ENCODE results near the gene TSHZ2.

TSHZ2 gene

GRCh38 chr20:53281557-53282117 is 309.5 kb downstream of the TSHZ2 start:
- no peaks in the 10 kb centered on the region for H3K36me3 ChIP-seq (ENCODE audit: control insufficient read depth in 2 of 2, insufficient read depth in 2 of 2, low read length in 2 of 2)
- no peaks in the 10 kb centered on the region for H3K9me3 ChIP-seq (ENCODE audit: control insufficient read depth in 2 of 2, low read length in 2 of 2)
- peaks cover 0 to 2% of the 10 kb centered on the region in 2 donors for H3K27me3 ChIP-seq (ENCODE audit: control insufficient read depth in 1 of 2, insufficient read depth in 2 of 2, low read length in 2 of 2)
- no peak overlapping the region for H3K27ac ChIP-seq (ENCODE audit: low read length)
- no peak overlapping the region for H3K9ac ChIP-seq (ENCODE audit: low read length in 2 of 2)
- H3K4me3 ChIP-seq (ENCODE audit: low read length in 2 of 2) = no peak overlapping the region
- no peaks in the 10 kb centered on the region for H3K4me1 ChIP-seq (ENCODE audit: control insufficient read depth, insufficient read depth, low read length)

GRCh38 chr20:53282217-53282955 is 310.2 kb downstream of the TSHZ2 start:
- no peaks in the 10 kb centered on the region for H3K9me3 ChIP-seq (ENCODE audit: control insufficient read depth in 2 of 2, low read length in 2 of 2)
- H3K4me1 ChIP-seq (ENCODE audit: control insufficient read depth, insufficient read depth, low read length) = peaks cover 2% of the 10 kb centered on the region
- H3K27ac ChIP-seq (ENCODE audit: low read length) = no peak overlapping the region

GRCh38 chr20:53283011-53283410 is 310.9 kb downstream of the TSHZ2 start:
- H3K9ac ChIP-seq (ENCODE audit: low read length in 2 of 2) = no peak overlapping the region
- H3K27me3 ChIP-seq (ENCODE audit: control insufficient read depth in 1 of 2, insufficient read depth in 2 of 2, low read length in 2 of 2) = peaks cover 0 to 2% of the 10 kb centered on the region in 2 donors
- no peaks in the 10 kb centered on the region for H3K36me3 ChIP-seq (ENCODE audit: control insufficient read depth in 2 of 2, insufficient read depth in 2 of 2, low read length in 2 of 2)
- H3K4me3 ChIP-seq (ENCODE audit: low read length in 2 of 2) = no peak overlapping the region
- H3K27ac ChIP-seq (ENCODE audit: low read length) = no peak overlapping the region
- H3K4me1 ChIP-seq (ENCODE audit: control insufficient read depth, insufficient read depth, low read length) = peaks cover 3% of the 10 kb centered on the region
- H3K9me3 ChIP-seq (ENCODE audit: control insufficient read depth in 2 of 2, low read length in 2 of 2) = no peaks in the 10 kb centered on the region

More at GRCh38 chr20:53282217-53282955, 310.2 kb downstream of the TSHZ2 start:
- Histone ChIP-seq H3K36me3 (ENCODE audit: control insufficient read depth in 2 of 2, insufficient read depth in 2 of 2, low read length in 2 of 2) (no peaks in the 10 kb centered on the region), H3K9ac (ENCODE audit: low read length in 2 of 2) (no peak overlapping the region), H3K27me3 (ENCODE audit: control insufficient read depth in 1 of 2, insufficient read depth in 2 of 2, low read length in 2 of 2) (peaks cover 0 to 2% of the 10 kb centered on the region in 2 donors), H3K4me3 (ENCODE audit: low read length in 2 of 2) (no peak overlapping the region)

GRCh38 chr20:53283597-53283996 is 311.4 kb downstream of the TSHZ2 start:
- Histone ChIP-seq H3K9ac (ENCODE audit: low read length in 2 of 2) (no peak overlapping the region), H3K27me3 (ENCODE audit: control insufficient read depth in 1 of 2, insufficient read depth in 2 of 2, low read length in 2 of 2) (peaks cover 0 to 2% of the 10 kb centered on the region in 2 donors), H3K9me3 (ENCODE audit: control insufficient read depth in 2 of 2, low read length in 2 of 2) (no peaks in the 10 kb centered on the region), H3K4me3 (ENCODE audit: low read length in 2 of 2) (no peak overlapping the region), H3K36me3 (ENCODE audit: control insufficient read depth in 2 of 2, insufficient read depth in 2 of 2, low read length in 2 of 2) (no peaks in the 10 kb centered on the region), H3K27ac (ENCODE audit: low read length) (no peak overlapping the region), H3K4me1 (ENCODE audit: control insufficient read depth, insufficient read depth, low read length) (peaks cover 3% of the 10 kb centered on the region)

- no peak overlapping the region for H3K9ac ChIP-seq (ENCODE audit: low read length in 2 of 2)
- no peaks in the 10 kb centered on the region for H3K9me3 ChIP-seq (ENCODE audit: control insufficient read depth in 2 of 2, low read length in 2 of 2)
- no peak overlapping the region for H3K27ac ChIP-seq (ENCODE audit: low read length)
- no peak overlapping the region for H3K4me3 ChIP-seq (ENCODE audit: low read length in 2 of 2)
- H3K36me3 ChIP-seq (ENCODE audit: control insufficient read depth in 2 of 2, insufficient read depth in 2 of 2, low read length in 2 of 2) = no peaks in the 10 kb centered on the region
- peaks cover 3% of the 10 kb centered on the region for H3K4me1 ChIP-seq (ENCODE audit: control insufficient read depth, insufficient read depth, low read length)
- H3K27me3 ChIP-seq (ENCODE audit: control insufficient read depth in 1 of 2, insufficient read depth in 2 of 2, low read length in 2 of 2) = peaks cover 0 to 2% of the 10 kb centered on the region in 2 donors
Measured at GRCh38 chr20:53284256-53284655, 312.1 kb downstream of the TSHZ2 start.

GRCh38 chr20:53284696-53285095 is 312.5 kb downstream of the TSHZ2 start:
- Histone ChIP-seq H3K36me3 (ENCODE audit: control insufficient read depth in 2 of 2, insufficient read depth in 2 of 2, low read length in 2 of 2) (no peaks in the 10 kb centered on the region), H3K27ac (ENCODE audit: low read length) (no peak overlapping the region), H3K9me3 (ENCODE audit: control insufficient read depth in 2 of 2, low read length in 2 of 2) (no peaks in the 10 kb centered on the region), H3K4me1 (ENCODE audit: control insufficient read depth, insufficient read depth, low read length) (peaks cover 3% of the 10 kb centered on the region), H3K27me3 (ENCODE audit: control insufficient read depth in 1 of 2, insufficient read depth in 2 of 2, low read length in 2 of 2) (peaks cover 0 to 2% of the 10 kb centered on the region in 2 donors), H3K9ac (ENCODE audit: low read length in 2 of 2) (no peak overlapping the region), H3K4me3 (ENCODE audit: low read length in 2 of 2) (no peak overlapping the region)

GRCh38 chr20:53287357-53288042 is 315.3 kb downstream of the TSHZ2 start:
- H3K27ac ChIP-seq (ENCODE audit: low read length) = no peak overlapping the region
- H3K27me3 ChIP-seq (ENCODE audit: control insufficient read depth in 1 of 2, insufficient read depth in 2 of 2, low read length in 2 of 2) = no peaks in the 10 kb centered on the region
- H3K9ac ChIP-seq (ENCODE audit: low read length in 2 of 2) = no peak overlapping the region
- peaks cover 3% of the 10 kb centered on the region for H3K4me1 ChIP-seq (ENCODE audit: control insufficient read depth, insufficient read depth, low read length)
- no peaks in the 10 kb centered on the region for H3K9me3 ChIP-seq (ENCODE audit: control insufficient read depth in 2 of 2, low read length in 2 of 2)
- no peak overlapping the region for H3K4me3 ChIP-seq (ENCODE audit: low read length in 2 of 2)
- H3K36me3 ChIP-seq (ENCODE audit: control insufficient read depth in 2 of 2, insufficient read depth in 2 of 2, low read length in 2 of 2) = no peaks in the 10 kb centered on the region

- Histone ChIP-seq H3K9me3 (ENCODE audit: control insufficient read depth in 2 of 2, low read length in 2 of 2) (no peaks in the 10 kb centered on the region), H3K27me3 (ENCODE audit: control insufficient read depth in 1 of 2, insufficient read depth in 2 of 2, low read length in 2 of 2) (no peaks in the 10 kb centered on the region), H3K4me3 (ENCODE audit: low read length in 2 of 2) (no peak overlapping the region), H3K9ac (ENCODE audit: low read length in 2 of 2) (no peak overlapping the region), H3K4me1 (ENCODE audit: control insufficient read depth, insufficient read depth, low read length) (peaks cover 3% of the 10 kb centered on the region), H3K36me3 (ENCODE audit: control insufficient read depth in 2 of 2, insufficient read depth in 2 of 2, low read length in 2 of 2) (no peaks in the 10 kb centered on the region), H3K27ac (ENCODE audit: low read length) (no peak overlapping the region)
Measured at GRCh38 chr20:53291548-53291947, 319.4 kb downstream of the TSHZ2 start.

- Histone ChIP-seq H3K9me3 (ENCODE audit: control insufficient read depth in 2 of 2, low read length in 2 of 2) (no peaks in the 10 kb centered on the region), H3K9ac (ENCODE audit: low read length in 2 of 2) (no peak overlapping the region), H3K27ac (ENCODE audit: low read length) (no peak overlapping the region), H3K4me1 (ENCODE audit: control insufficient read depth, insufficient read depth, low read length) (peaks cover under 1% of the 10 kb centered on the region), H3K36me3 (ENCODE audit: control insufficient read depth in 2 of 2, insufficient read depth in 2 of 2, low read length in 2 of 2) (no peaks in the 10 kb centered on the region), H3K27me3 (ENCODE audit: control insufficient read depth in 1 of 2, insufficient read depth in 2 of 2, low read length in 2 of 2) (no peaks in the 10 kb centered on the region), H3K4me3 (ENCODE audit: low read length in 2 of 2) (no peak overlapping the region)
Measured at GRCh38 chr20:53292347-53292746, 320.2 kb downstream of the TSHZ2 start.

GRCh38 chr20:53294804-53295203 is 322.6 kb downstream of the TSHZ2 start:
- Histone ChIP-seq H3K9ac (ENCODE audit: low read length in 2 of 2) (no peak overlapping the region), H3K36me3 (ENCODE audit: control insufficient read depth in 2 of 2, insufficient read depth in 2 of 2, low read length in 2 of 2) (no peaks in the 10 kb centered on the region), H3K27ac (ENCODE audit: low read length) (no peak overlapping the region), H3K4me1 (ENCODE audit: control insufficient read depth, insufficient read depth, low read length) (no peaks in the 10 kb centered on the region), H3K27me3 (ENCODE audit: control insufficient read depth in 1 of 2, insufficient read depth in 2 of 2, low read length in 2 of 2) (no peaks in the 10 kb centered on the region), H3K9me3 (ENCODE audit: control insufficient read depth in 2 of 2, low read length in 2 of 2) (no peaks in the 10 kb centered on the region), H3K4me3 (ENCODE audit: low read length in 2 of 2) (no peak overlapping the region)

- Histone ChIP-seq H3K27ac (ENCODE audit: low read length) (no peak overlapping the region), H3K9me3 (ENCODE audit: control insufficient read depth in 2 of 2, low read length in 2 of 2) (no peaks in the 10 kb centered on the region), H3K9ac (ENCODE audit: low read length in 2 of 2) (no peak overlapping the region), H3K27me3 (ENCODE audit: control insufficient read depth in 1 of 2, insufficient read depth in 2 of 2, low read length in 2 of 2) (no peaks in the 10 kb centered on the region), H3K4me3 (ENCODE audit: low read length in 2 of 2) (no peak overlapping the region), H3K4me1 (ENCODE audit: control insufficient read depth, insufficient read depth, low read length) (no peaks in the 10 kb centered on the region), H3K36me3 (ENCODE audit: control insufficient read depth in 2 of 2, insufficient read depth in 2 of 2, low read length in 2 of 2) (no peaks in the 10 kb centered on the region)
Measured at GRCh38 chr20:53296025-53296424, 323.9 kb downstream of the TSHZ2 start.
